Neural progenitor cell (in vitro differentiated cells): ENCODE measurements around the gene GNG14.

Experiments
- EZH2 ChIP-seq: fragments of 200-600 bp; sonication (generic); IDR thresholded peaks from 2 replicates; pipeline ENCODE4 v1.6.1; 2017; ENCODE audit warnings: antibody characterized with exemption, mild to moderate bottlenecking, moderate library complexity
- EZH2phosphoT487 ChIP-seq: fragments of 200-600 bp; sonication (generic); IDR thresholded peaks from 2 replicates; pipeline ENCODE4 v1.6.1; 2017; ENCODE audit warnings: antibody characterized with exemption
- TF ChIP-seq, protein P1 (sequence below): fragments of 200-600 bp; sonication (generic); IDR thresholded peaks from 2 replicates; pipeline ENCODE4 v1.5.1; 2017; ENCODE audit warnings: antibody characterized with exemption, mild to moderate bottlenecking

DNA sequence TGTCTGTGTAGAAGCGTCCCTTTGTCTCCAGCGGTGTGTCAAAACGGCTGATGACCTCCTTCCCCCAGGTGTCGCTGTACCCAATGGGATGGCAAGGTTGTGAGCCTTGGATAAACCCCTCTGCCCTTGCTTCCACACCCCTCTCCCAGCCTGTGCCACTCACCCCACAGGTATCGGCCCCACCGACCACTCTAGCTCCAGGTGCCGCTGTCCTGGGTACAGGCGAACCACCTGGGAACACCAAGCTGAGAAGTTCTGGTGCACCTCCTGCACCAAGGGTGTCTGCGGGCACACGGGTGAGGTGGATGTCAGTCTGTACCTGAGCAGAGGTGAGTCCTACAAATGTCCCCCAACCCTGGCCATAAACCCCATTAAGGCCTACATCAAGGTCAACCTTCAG, 37.9 kb upstream of the GNG14 start:
- TF ChIP-seq EZH2phosphoT487 (no peak), EZH2 (no peak)
- TF ChIP-seq, protein P1, sequence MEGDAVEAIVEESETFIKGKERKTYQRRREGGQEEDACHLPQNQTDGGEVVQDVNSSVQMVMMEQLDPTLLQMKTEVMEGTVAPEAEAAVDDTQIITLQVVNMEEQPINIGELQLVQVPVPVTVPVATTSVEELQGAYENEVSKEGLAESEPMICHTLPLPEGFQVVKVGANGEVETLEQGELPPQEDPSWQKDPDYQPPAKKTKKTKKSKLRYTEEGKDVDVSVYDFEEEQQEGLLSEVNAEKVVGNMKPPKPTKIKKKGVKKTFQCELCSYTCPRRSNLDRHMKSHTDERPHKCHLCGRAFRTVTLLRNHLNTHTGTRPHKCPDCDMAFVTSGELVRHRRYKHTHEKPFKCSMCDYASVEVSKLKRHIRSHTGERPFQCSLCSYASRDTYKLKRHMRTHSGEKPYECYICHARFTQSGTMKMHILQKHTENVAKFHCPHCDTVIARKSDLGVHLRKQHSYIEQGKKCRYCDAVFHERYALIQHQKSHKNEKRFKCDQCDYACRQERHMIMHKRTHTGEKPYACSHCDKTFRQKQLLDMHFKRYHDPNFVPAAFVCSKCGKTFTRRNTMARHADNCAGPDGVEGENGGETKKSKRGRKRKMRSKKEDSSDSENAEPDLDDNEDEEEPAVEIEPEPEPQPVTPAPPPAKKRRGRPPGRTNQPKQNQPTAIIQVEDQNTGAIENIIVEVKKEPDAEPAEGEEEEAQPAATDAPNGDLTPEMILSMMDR = no peak
